Activated CD8-positive, alpha-beta T cell treated with anti-CD3 and anti-CD28 coated beads for 36 hours (primary cell): ENCODE data around the gene B4GALT2. TPM values are rescaled to one million over a fixed set of nuclear protein-coding genes. Genes with fewer than 3 reads are reported as not detected.

Experiments used
- ATAC-seq: fragments of 200-7000 bp; cut with Tn5 transposase; one replicate; pipeline ENCODE4 v1.10.0; 2021; ENCODE audit warnings: mild to moderate bottlenecking, moderate library complexity
- CTCF ChIA-PET: fragments of 350-600 bp; sonication (Branson Sonifier 250); formaldehyde crosslinking; loops from one replicate; lab custom pipeline; 2021; ENCODE audit warnings: antibody characterized with exemption; lab: Charles Lee
- POLR2A ChIA-PET: fragments of 350-600 bp; sonication (Branson Sonifier 250); formaldehyde crosslinking; loops from one replicate; lab custom pipeline; 2021; ENCODE audit warnings: antibody characterized with exemption; lab: Charles Lee
- DNase-seq: peaks from one replicate; pipeline ENCODE4 v3.0.0-alpha.2; 2020
- H3K27ac Mint-ChIP-seq: one replicate; pipeline ENCODE4 v1.8.0; 2021; ENCODE audit warnings: mild to moderate bottlenecking, mixed read lengths
- H3K27me3 Mint-ChIP-seq: one replicate; pipeline ENCODE4 v1.8.0; 2021; ENCODE audit warnings: mixed read lengths
- H3K36me3 Mint-ChIP-seq: one replicate; pipeline ENCODE4 v1.8.0; 2021; ENCODE audit warnings: low read depth, mixed read lengths
- H3K4me1 Mint-ChIP-seq: one replicate; pipeline ENCODE4 v1.8.0; 2021; ENCODE audit warnings: low read depth, mixed read lengths
- H3K4me3 Mint-ChIP-seq: one replicate; pipeline ENCODE4 v1.8.0; 2021; ENCODE audit warnings: mild to moderate bottlenecking, moderate library complexity, mixed read lengths
- H3K9me3 Mint-ChIP-seq: one replicate; pipeline ENCODE4 v1.8.0; 2021; ENCODE audit warnings: mixed read lengths
- intact Hi-C: fragments of 100-400 bp; cut with micrococcal nuclease; formaldehyde crosslinking; loops from one replicate; pipeline ENCODE4 v1.10.0; 2022
- total RNA-seq, 2 experiments: library from RNA; stranded (reverse); gene quantifications; one replicate each; pipeline ENCODE4 v1.2.3, GENCODE V29; 2021
- TF ChIP-seq, protein P1 (sequence below): fragments of 200-600 bp; IDR thresholded peaks from one replicate; pipeline ENCODE4 v1.8.0; 2022; ENCODE audit warnings: antibody characterized with exemption, mild to moderate bottlenecking

The B4GALT2 gene
- total RNA-seq, 2 experiments from 2014 or later: 35.4 to 35.5 TPM

DNA sequence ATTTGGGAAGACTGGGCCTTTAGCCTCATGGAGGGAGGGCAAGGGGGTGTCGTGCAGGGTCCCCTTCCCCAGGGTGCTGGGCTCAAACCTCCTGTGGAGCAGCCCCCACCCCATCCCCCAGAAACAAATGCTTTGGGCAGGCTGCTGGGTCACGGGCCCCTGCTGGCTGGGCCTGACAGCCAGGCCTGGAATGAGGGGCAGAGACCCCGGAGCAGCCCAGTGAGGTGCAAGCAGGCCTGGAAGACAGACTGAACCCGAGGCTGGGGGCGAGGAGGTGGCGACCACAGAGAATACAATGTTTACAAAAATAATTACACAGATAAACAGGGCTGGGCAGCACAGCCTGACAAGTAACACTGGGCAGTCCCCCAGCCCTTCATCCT lies 17.7 kb downstream of the B4GALT2 start:
- ChIA-PET POLR2A (no interaction called here), CTCF (no interaction called here)
- ATAC-seq: no peak
- H3K36me3 Mint-ChIP-seq: peaks cover 12% of the 10 kb centered on the region
- H3K4me1 Mint-ChIP-seq: peaks cover 4% of the 10 kb centered on the region
- H3K27ac Mint-ChIP-seq: no peak overlapping the region
- no peak for DNase-seq
- H3K9me3 Mint-ChIP-seq: no peaks in the 10 kb centered on the region
- H3K27me3 Mint-ChIP-seq: no peaks in the 10 kb centered on the region
- TF ChIP-seq, protein P1, sequence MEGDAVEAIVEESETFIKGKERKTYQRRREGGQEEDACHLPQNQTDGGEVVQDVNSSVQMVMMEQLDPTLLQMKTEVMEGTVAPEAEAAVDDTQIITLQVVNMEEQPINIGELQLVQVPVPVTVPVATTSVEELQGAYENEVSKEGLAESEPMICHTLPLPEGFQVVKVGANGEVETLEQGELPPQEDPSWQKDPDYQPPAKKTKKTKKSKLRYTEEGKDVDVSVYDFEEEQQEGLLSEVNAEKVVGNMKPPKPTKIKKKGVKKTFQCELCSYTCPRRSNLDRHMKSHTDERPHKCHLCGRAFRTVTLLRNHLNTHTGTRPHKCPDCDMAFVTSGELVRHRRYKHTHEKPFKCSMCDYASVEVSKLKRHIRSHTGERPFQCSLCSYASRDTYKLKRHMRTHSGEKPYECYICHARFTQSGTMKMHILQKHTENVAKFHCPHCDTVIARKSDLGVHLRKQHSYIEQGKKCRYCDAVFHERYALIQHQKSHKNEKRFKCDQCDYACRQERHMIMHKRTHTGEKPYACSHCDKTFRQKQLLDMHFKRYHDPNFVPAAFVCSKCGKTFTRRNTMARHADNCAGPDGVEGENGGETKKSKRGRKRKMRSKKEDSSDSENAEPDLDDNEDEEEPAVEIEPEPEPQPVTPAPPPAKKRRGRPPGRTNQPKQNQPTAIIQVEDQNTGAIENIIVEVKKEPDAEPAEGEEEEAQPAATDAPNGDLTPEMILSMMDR: no peak
- no peak overlapping the region for H3K4me3 Mint-ChIP-seq
- intact Hi-C loops: no loop called here

DNA sequence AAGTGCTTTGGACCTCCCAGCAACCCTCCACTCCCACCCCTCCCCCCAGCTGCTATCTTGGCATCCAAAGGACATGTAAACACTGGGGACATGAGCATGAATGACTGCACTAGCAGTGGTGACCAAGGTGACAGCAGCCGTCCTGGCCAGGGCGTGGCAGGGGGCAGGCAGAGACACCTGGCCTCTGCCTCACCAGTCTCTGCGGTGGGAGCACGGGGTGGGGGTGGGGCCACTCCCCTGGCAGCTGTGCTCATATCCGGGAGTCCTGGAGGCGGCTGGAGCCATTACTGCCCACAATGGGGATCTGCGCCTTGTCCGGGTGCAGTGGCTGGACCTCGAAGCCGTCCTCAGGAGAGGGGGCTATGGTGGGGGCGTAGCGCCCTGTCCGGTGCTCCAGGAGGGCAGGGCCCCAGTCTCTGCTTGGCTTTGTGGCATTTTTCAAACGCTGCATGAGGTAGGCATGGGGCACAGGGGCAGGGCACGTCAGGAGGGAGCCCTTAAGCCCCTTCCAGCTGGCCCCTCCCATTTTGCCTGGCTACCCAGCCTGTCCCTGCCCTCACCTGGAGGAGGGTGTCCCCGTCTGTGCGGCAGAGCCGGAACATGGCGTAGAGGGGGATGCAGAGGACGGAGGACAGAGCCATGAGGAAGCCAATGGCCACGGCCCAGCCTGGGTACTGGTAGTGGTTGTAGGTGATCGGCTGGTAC lies 18.4 kb downstream of the B4GALT2 start:
- no peak overlapping the region for H3K4me3 Mint-ChIP-seq
- H3K36me3 Mint-ChIP-seq: peaks cover 14% of the 10 kb centered on the region
- no peak for ATAC-seq
- intact Hi-C loops: no loop called here
- POLR2A ChIA-PET: no interaction called here
- CTCF ChIA-PET: no interaction called here
- TF ChIP-seq, protein P1: no peak
- H3K9me3 Mint-ChIP-seq: no peaks in the 10 kb centered on the region
- H3K27me3 Mint-ChIP-seq: no peaks in the 10 kb centered on the region
- no peaks in the 10 kb centered on the region for H3K4me1 Mint-ChIP-seq
- DNase-seq: no peak
- H3K27ac Mint-ChIP-seq: no peak overlapping the region

DNA sequence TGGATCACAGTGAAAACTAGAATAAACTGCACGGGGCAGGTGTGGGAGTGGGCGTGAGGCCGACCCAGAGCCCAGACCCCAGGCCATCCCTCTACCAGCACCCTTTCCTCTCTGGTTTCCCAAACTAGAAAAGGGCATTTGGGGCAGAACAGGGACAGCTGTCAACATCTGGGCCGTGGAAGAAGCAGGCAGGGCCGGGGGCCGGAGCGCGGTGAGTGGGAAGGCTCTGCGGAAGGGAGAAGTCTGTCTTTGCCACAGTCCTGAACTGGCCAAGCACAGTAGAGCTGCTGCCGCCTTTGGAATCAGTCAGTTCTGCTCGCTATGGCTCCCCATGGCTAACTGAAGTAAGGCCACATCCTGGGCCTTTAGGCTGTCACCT lies 19.0 kb downstream of the B4GALT2 start:
- no peak overlapping the region for H3K27ac Mint-ChIP-seq
- H3K36me3 Mint-ChIP-seq: peaks cover 14% of the 10 kb centered on the region
- no peak for ATAC-seq
- CTCF ChIA-PET: no interaction called here
- TF ChIP-seq, protein P1: no peak
- H3K4me1 Mint-ChIP-seq: no peaks in the 10 kb centered on the region
- no peaks in the 10 kb centered on the region for H3K9me3 Mint-ChIP-seq
- H3K27me3 Mint-ChIP-seq: no peaks in the 10 kb centered on the region
- POLR2A ChIA-PET: no interaction called here
- H3K4me3 Mint-ChIP-seq: no peak overlapping the region
- DNase-seq: no peak
- intact Hi-C loops: no loop called here

DNA sequence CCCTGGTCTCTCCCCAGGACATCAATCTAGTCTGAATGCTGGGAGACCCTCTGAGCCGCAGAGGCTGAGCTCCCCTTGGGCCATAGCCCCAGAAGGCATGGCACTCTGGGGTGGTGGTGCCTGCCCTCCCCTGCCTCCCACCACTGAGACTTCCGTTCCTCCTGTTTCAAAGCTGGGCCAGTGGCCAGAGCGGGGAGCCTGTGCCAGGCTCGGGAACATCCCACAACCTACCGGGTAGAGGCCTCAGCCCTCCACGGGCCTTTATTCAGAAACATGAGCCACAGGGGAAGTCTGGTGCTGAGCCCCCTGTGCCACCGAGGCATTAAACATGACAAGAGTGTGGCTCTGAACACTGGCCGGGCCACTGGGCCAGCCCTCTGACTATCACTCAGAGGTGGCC lies 20.4 kb downstream of the B4GALT2 start:
- intact Hi-C loops: no loop called here
- POLR2A ChIA-PET: interaction anchor here (1.3 kb wide), 1 partner anchor 30 kb away, joined by 3 read pairs; no protein-coding TSS in a partner anchor
- ATAC-seq: no peak

More for the DNA sequence above, 20.4 kb downstream of the B4GALT2 start:
- TF ChIP-seq, protein P1: no peak
- no peaks in the 10 kb centered on the region for H3K9me3 Mint-ChIP-seq
- DNase-seq: no peak
- H3K36me3 Mint-ChIP-seq: peaks cover 14% of the 10 kb centered on the region
- no peak overlapping the region for H3K27ac Mint-ChIP-seq
- H3K27me3 Mint-ChIP-seq: no peaks in the 10 kb centered on the region
- CTCF ChIA-PET: interaction anchor here (1.0 to 1.6 kb wide), 3 partner anchors 47 to 65 kb away, joined by 3 to 8 read pairs (median 6); no protein-coding TSS in a partner anchor
- no peaks in the 10 kb centered on the region for H3K4me1 Mint-ChIP-seq
- no peak overlapping the region for H3K4me3 Mint-ChIP-seq
